COR-L47 (cell line): ENCODE data around the gene F2.

ENCODE experiments used
- DNase-seq: peaks from one replicate; lab custom pipeline; 2025; lab: John Stamatoyannopoulos, UW

F2 gene

GRCh38 chr11:46743693-46744339 is 24.8 kb downstream of the F2 start:
- no peak for DNase-seq

- DNase-seq: no peak
These were observed 26.3 kb downstream of the F2 start for GRCh38 chr11:46745328-46745727.

- no peak for DNase-seq
These were observed 27.0 kb downstream of the F2 start for GRCh38 chr11:46745995-46746394.

- no peak for DNase-seq
These were observed 28.1 kb downstream of the F2 start for GRCh38 chr11:46747150-46747549.

GRCh38 chr11:46755962-46756361 is 36.9 kb downstream of the F2 start:
- DNase-seq: no peak

- DNase-seq: no peak
These were observed 40.2 kb downstream of the F2 start for GRCh38 chr11:46759196-46759595.

GRCh38 chr11:46760429-46761128 is 41.6 kb downstream of the F2 start:
- no peak for DNase-seq

GRCh38 chr11:46761807-46762206 is 42.8 kb downstream of the F2 start:
- no peak for DNase-seq

- no peak for DNase-seq
These were observed 43.2 kb downstream of the F2 start for GRCh38 chr11:46762248-46762647.

- no peak for DNase-seq
These were observed 47.6 kb downstream of the F2 start for GRCh38 chr11:46766656-46767055.

- no peak for DNase-seq
These were observed 50.7 kb downstream of the F2 start for GRCh38 chr11:46769636-46770221.

- no peak for DNase-seq
These were observed 57.9 kb downstream of the F2 start for GRCh38 chr11:46776878-46777277.

- no peak for DNase-seq
These were observed 59.4 kb downstream of the F2 start for GRCh38 chr11:46778416-46778815.
